Right lobe of liver (tissue), 6 donors: ENCODE data around the gene WIPF2. TPM values are rescaled to one million over a fixed set of nuclear protein-coding genes. Genes with fewer than 3 reads are reported as not detected.

Source experiments
- ATAC-seq, 4 donors: fragments of 200-7000 bp; cut with Tn5 transposase; one replicate each; pipeline ENCODE4 v1.9.1; 2020; ENCODE audit warnings: mild to moderate bottlenecking in 4 of 4, moderate library complexity in 4 of 4
- DNase-seq, 3 donors: peaks; one replicate each; pipeline ENCODE4 v3.0.0-alpha.2; 2020
- H3K27ac ChIP-seq, 3 donors: fragments of 200-600 bp; one replicate each; pipeline ENCODE4 v1.8.0; 2022
- H3K27me3 ChIP-seq, 2 donors: fragments of 200-600 bp; one replicate each; pipeline ENCODE4 v1.8.0; 2022
- H3K36me3 ChIP-seq, 4 donors: fragments of 200-600 bp; sonication (generic) in 1 of 4; one replicate each; pipeline versions ENCODE4 v1.5.1 to v1.8.0; 2017 to 2022; ENCODE audit warnings: control low read depth in 1 of 4
- H3K4me1 ChIP-seq, 4 donors: fragments of 200-600 bp; sonication (generic) in 1 of 4; one replicate each; pipeline versions ENCODE4 v1.5.1 to v1.8.0; 2017 to 2022; ENCODE audit warnings: control low read depth in 1 of 4
- H3K4me3 ChIP-seq, 3 donors: fragments of 200-600 bp; one replicate each; pipeline ENCODE4 v1.8.0; 2022
- H3K9me3 ChIP-seq, 4 donors: fragments of 200-600 bp; sonication (generic) in 1 of 4; one replicate each; pipeline versions ENCODE4 v1.5.1 to v1.8.0; 2017 to 2022; ENCODE audit warnings: control low read depth in 1 of 4
- POLR2A ChIP-seq: fragments of 450-650 bp; IDR thresholded peaks from one replicate; pipeline ENCODE4 v1.6.1; 2017; ENCODE audit warnings: antibody characterized with exemption, mild to moderate bottlenecking
- WGBS: methylation state at CpG from one replicate; pipeline ENCODE4 v1.1.6; 2018; ENCODE audit warnings: low coverage, low lambda C conversion rate; ENCODE audit not compliant: insufficient coverage; ENCODE audit errors: missing lambda C conversion rate; 5-methylcytosine and 5-hydroxymethylcytosine counted together
- intact Hi-C, 2 donors: fragments of 100-400 bp; cut with DNase I; formaldehyde crosslinking; loops; one replicate each; pipeline versions ENCODE4 v1.11.2 to v1.14.1; 2022
- total RNA-seq, 6 experiments: library from RNA; depleted of rRNA in 2 of 6; stranded (reverse); fragments of >200 nt in 2 of 6; fragmentation: NEBNext Ultra II Directional in 3 of 6; extraction: Animal tissue kit (Norgen Biotek cat#: 25700) in 3 of 6; gene quantifications; one replicate each; pipeline versions ENCODE4 v1.1.0 to v1.2.4, GENCODE V29; 2016 to 2023
- TF ChIP-seq, protein P1 (sequence below), 4 donors: fragments of 200-600 bp in 3 of 4; fragments of 450-650 bp in 1 of 4; IDR thresholded peaks; one replicate each; pipeline versions ENCODE4 v1.5.1 to v1.8.0; 2016 to 2022; ENCODE audit warnings: antibody characterized with exemption in 4 of 4, mild to moderate bottlenecking in 2 of 4
- donor health status: DM: no; HTN: yes; CAD: no.
- donor health status: DM: no; HTN: no; CAD: no.
- donor health status: DM: no; HTN: no; CAD: no.
- donor health status: DM: no; HTN: yes; CAD: no.
- donor health status: DM: no; HTN: yes; CAD: no.

The WIPF2 gene
- total RNA-seq, 6 experiments from 2014 or later = 7.0 to 12.1 (median 9.0) TPM

DNA sequence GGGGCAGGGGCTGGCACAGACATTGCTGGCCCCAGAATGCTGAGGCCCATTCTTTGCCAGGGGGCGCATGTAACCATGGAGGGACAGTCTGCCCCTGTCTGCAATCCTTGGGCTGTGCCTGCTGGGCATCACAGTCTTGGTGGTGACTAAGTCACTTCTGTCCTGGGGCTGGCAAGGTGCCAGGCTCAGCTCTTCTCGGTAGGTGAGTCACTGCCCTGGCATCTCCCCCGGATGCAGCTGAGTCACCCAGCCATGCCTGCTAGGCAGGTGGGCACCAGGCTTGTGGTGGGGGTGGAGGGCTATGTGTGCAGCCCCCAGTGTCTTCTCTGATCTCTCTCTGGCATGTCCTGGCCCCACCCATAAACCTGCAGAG, 95.5 kb downstream of the WIPF2 start:
- TF ChIP-seq, protein P1, sequence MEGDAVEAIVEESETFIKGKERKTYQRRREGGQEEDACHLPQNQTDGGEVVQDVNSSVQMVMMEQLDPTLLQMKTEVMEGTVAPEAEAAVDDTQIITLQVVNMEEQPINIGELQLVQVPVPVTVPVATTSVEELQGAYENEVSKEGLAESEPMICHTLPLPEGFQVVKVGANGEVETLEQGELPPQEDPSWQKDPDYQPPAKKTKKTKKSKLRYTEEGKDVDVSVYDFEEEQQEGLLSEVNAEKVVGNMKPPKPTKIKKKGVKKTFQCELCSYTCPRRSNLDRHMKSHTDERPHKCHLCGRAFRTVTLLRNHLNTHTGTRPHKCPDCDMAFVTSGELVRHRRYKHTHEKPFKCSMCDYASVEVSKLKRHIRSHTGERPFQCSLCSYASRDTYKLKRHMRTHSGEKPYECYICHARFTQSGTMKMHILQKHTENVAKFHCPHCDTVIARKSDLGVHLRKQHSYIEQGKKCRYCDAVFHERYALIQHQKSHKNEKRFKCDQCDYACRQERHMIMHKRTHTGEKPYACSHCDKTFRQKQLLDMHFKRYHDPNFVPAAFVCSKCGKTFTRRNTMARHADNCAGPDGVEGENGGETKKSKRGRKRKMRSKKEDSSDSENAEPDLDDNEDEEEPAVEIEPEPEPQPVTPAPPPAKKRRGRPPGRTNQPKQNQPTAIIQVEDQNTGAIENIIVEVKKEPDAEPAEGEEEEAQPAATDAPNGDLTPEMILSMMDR (IDR thresholded peaks at IDR 0.05) = no peak
- TF ChIP-seq POLR2A = no peak
- H3K27ac ChIP-seq = no peak overlapping the region
- H3K4me1 ChIP-seq = peaks cover 0 to 75% (median 41%) of the 10 kb centered on the region in 4 donors
- no peaks in the 10 kb centered on the region for H3K36me3 ChIP-seq
- H3K27me3 ChIP-seq = no peaks in the 10 kb centered on the region
- peak in 2 of 4 donors; percentile 38 to 44 for ATAC-seq
- no peaks in the 10 kb centered on the region for H3K9me3 ChIP-seq
- no peak overlapping the region for H3K4me3 ChIP-seq
- DNase-seq = peak; percentile 77 to 95 (median 86)
- intact Hi-C loops = no loop called here
- 40% methylated on average over 1 of the region's 3 CpGs for WGBS

DNA sequence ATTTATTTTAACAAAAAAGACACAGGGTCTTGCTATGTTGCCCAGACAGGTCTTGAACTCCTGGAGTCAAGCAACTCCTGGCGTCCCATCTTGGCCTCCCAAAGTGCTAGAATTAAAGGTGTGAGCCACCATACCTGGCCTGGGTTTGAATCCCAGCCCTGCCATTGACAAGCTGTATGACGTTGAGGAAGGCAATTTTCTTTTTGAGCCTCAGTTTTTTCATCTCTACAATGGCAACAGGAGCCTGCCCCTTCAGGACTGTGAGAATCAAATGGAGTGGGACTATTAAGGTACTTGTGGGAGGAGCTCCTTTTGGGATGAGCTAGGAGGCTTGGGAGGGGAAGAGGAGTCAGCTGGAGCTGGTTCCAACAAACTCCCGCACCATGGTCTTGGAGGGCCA, 96.1 kb downstream of the WIPF2 start:
- Histone ChIP-seq H3K27ac (no peak overlapping the region), H3K27me3 (no peaks in the 10 kb centered on the region), H3K4me1 (peaks cover 0 to 75% (median 42%) of the 10 kb centered on the region in 4 donors), H3K9me3 (no peaks in the 10 kb centered on the region), H3K4me3 (no peak overlapping the region), H3K36me3 (no peaks in the 10 kb centered on the region)
- intact Hi-C loops = no loop called here
- 100% methylated on average over 1 of the region's 3 CpGs for WGBS
- TF ChIP-seq POLR2A = no peak
- TF ChIP-seq, protein P1 (IDR thresholded peaks at IDR 0.05) = no peak
- DNase-seq (peak in 2 of 3 donors; percentile 6 to 12), ATAC-seq (no peak)

DNA sequence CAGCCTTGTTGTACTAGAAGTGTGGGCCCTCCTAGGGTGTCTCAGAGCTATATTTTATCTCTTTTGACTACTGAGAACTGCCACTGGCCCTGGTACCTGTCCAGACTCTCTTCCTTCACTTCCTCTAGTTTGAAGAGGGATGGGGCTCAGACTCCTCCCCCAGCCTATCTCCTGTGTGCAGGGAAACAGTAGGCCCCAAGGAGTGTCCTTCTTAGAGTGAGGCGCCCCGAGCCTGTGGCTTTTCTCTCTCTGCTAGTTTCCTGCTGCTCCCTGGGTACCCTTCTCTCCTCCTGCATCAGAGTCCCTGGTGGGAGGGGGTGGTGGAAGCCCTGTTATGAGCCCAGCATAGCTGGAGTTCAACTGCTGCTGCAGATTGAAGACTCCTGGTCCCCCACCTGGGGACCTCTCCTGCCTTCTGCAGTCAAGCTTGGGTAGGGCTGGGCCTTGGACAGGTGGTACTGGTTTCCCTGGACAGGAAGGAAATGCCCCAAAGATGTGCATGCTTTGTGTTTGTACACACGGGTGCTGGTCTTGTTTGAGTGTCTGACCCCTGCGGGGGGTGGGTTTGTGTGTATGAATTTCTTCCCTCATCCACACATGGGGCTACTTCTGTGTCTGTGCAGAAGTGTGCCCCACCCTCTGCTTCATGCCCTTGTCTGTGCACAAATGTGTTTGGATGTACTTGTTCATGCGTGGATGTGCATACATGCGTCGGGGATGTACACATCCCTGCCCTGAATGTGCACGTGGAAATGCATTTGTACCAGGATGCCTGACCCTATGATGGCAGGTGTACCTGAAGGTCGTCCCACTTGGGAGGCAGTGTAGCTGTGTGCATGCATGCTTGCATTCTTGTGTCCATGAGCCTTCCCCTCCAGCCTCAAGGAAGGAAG, 96.8 kb downstream of the WIPF2 start:
- TF ChIP-seq, protein P1 (IDR thresholded peaks at IDR 0.05) = no peak
- TF ChIP-seq POLR2A = no peak
- ATAC-seq = no peak
- H3K4me3 ChIP-seq = peak overlapping the region in 1 of 3 donors; percentile 93
- intact Hi-C loops = no loop called here
- no peaks in the 10 kb centered on the region for H3K27me3 ChIP-seq
- peaks cover 0 to 78% (median 40%) of the 10 kb centered on the region in 4 donors for H3K4me1 ChIP-seq
- DNase-seq = peak in 2 of 3 donors; percentile 19 to 50
- peak overlapping the region in 2 of 3 donors; percentile 88 to 94 for H3K27ac ChIP-seq
- H3K9me3 ChIP-seq = no peaks in the 10 kb centered on the region
- 49% methylated on average over 6 of the region's 9 CpGs for WGBS
- H3K36me3 ChIP-seq = no peaks in the 10 kb centered on the region

DNA sequence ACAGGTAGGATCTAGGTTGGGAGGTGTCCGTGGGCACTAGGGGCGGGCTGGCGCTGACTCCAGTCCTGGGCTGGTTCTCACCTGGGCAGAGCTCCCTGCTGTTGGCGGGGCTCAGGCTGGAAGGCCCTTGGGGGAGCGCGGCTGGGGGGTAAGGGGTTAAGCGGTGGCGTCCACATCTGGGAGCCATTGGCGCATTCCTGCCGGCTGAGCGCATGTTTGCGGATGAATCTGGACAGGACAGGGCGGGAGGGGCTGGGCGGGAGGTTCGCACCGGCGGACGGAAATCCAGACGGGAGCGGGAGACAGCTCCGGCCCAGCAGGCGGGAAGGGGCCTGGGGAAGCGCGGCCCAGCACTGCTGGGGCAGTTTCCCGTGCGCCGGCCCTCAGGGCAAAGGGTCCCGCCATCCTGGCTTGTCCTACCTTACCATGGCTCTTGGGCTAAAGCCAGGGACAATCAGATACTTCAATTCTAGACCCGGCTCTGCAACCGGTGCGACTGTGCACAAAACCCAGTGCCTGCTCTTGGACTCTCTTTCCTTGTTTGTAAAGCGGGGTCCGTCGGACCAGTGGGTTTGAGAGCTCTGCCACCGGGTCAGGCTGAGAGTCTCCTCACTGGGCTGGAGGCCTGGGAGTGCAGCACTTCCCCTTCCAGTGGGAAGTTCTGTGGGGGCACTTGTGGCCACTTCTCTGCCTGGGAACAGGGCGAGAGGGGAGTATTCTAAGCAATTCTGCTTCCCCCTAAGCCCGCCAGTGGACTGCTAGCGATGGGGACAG, 97.7 kb downstream of the WIPF2 start:
- Histone ChIP-seq H3K9me3 (no peaks in the 10 kb centered on the region), H3K27ac (peak overlapping the region; percentile 53 to 94 (median 88)), H3K27me3 (no peaks in the 10 kb centered on the region), H3K4me1 (peaks cover 0 to 80% (median 41%) of the 10 kb centered on the region in 4 donors), H3K4me3 (peak overlapping the region; percentile 34 to 100 (median 93)), H3K36me3 (no peaks in the 10 kb centered on the region)
- TF ChIP-seq, protein P1 (IDR thresholded peaks at IDR 0.05) = no peak
- peak; percentile 74 for TF ChIP-seq POLR2A
- intact Hi-C loops = no loop called here
- DNase-seq (peak; percentile 81 to 85 (median 84)), ATAC-seq (peak; percentile 29 to 44 (median 41))
- WGBS = 17% methylated on average over 2 of the region's 38 CpGs
